NCI-H345 treated with DMSO at 0.1 percent for 48 hours (cell line): ENCODE data around the gene AQP11.
"Not testable (repeated sequence)": the region's sequence is repeated elsewhere in the genome, so short reads cannot be mapped to it uniquely, and the experiment has no call there.

Experiments used
- DNase-seq: peaks from one replicate; lab custom pipeline; 2025; ENCODE audit not compliant: unreplicated experiment; lab: John Stamatoyannopoulos, UW

Gene AQP11, protein sequence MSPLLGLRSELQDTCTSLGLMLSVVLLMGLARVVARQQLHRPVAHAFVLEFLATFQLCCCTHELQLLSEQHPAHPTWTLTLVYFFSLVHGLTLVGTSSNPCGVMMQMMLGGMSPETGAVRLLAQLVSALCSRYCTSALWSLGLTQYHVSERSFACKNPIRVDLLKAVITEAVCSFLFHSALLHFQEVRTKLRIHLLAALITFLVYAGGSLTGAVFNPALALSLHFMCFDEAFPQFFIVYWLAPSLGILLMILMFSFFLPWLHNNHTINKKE

DNA sequence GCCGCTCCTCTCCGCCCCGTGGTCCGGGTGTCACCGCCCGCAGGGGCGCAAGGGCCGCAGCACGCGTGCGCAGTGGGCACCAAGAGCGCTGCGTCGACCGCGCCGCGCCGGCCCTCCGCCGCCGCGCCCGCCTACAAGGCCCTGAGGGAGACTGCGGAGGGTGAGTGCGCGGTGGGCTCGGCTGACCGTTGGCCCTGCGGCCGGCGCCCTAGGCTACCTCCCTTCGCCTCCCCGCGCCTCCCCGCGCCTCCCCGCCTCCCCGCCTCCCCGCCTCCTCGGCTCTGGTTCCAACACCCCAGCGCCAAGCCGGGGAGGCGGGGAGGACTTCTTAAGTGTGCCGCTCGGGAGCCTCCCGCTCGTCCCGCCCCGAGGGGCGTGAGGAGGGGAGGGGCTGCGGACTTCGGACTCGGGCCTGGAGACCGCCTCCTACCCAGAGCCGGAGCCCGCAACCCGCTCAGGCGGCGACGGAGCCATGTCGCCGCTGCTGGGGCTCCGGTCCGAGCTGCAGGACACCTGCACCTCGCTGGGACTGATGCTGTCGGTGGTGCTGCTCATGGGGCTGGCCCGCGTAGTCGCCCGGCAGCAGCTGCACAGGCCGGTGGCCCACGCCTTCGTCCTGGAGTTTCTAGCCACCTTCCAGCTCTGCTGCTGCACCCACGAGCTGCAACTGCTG, at the start of gene AQP11:
AQP11 (plus strand) TSS at position 433 of the 673 bp plus-strand sequence; CDS start at position 473, 40 bp downstream.
- peak; percentile 84 for DNase-seq

DNA sequence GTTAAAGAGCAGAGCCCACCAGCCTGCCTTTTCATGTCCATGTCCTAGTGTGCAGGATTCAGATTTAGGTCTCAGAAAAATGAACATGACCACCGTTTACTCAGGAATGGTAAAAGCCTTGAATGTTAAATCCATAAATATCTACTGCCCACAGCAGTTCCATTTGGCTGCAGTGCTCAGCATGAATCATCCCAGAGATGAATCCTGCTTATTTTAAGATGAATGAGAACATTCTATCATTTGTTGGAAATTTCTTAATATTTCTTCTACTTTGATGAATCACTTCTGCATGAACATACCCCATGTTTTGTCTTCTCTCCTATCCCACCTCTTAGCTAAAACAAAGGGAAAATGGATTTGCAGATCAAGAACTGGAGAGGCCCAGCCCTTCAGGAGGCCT, 47.5 kb upstream of the AQP11 start:
- no peak for DNase-seq

DNA sequence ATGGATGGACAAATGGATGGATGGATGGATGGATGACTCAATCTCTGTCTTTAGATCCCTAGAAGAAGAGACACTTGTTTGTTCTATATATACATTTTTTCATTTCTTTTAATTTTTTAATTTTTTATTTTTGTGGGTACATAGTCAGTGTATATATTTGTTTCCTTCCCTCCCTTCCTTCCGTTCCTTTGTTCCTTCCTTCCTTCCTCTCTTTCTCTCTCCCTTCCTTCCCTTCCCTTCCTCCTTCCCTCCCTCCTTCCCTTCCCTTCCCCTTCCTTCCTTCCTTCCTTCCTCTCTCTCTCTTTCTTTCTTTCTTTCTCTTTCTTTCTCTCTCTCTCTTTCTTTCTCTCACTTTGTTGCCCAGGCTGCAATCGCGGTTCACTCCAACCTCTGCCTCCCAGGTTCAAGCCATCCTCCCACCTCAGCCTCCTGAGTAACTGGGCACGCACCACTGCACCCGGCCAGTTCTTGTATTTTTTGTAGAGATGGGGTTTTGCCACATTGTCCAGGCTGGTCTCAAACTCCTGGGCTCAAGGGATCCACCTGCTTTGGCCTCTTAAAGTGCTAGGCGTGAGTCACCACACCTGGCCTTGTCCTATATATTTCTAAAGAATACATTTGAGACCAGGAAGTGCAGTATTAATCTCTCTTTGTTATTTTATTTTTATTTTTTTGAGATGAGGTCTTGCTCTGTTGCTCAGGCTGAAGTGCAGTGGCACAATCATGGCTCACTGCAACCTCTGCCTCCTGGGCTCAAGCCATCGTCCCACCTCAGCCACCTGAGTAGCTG, 42.5 kb upstream of the AQP11 start:
- no peak for DNase-seq

DNA sequence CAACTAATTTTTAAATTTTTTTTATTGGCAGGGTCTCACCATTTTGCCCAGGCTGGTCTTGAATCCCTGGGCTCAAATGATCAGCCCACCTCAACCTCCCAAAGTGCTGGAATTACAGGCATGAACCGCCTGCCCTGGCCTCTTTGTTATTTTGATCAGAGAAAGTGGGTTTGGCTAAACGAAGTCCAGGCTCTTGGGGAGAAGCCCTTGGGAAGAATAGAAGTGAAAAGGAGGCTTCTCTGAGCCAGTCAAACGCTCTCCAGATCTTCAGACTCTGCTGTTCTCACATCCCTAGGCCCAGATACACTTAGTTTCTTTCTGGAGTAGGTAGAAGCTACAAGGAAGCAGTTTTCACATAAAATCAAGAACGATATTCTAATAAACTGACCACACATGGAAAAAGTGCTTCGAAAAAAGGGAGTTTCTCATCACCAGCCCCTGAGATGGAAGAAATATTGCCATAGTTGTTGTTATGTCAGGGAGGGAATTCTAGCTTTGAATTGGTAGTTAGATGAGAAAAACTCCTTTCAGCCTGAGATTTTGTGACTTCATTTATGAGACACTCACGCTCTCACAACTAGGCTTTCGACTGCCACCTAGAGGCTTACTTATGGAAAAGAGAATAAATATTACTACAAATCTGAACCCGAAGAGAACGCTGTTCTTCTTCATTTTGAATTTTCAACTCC, 41.7 kb upstream of the AQP11 start:
- DNase-seq = peak; percentile 42

DNA sequence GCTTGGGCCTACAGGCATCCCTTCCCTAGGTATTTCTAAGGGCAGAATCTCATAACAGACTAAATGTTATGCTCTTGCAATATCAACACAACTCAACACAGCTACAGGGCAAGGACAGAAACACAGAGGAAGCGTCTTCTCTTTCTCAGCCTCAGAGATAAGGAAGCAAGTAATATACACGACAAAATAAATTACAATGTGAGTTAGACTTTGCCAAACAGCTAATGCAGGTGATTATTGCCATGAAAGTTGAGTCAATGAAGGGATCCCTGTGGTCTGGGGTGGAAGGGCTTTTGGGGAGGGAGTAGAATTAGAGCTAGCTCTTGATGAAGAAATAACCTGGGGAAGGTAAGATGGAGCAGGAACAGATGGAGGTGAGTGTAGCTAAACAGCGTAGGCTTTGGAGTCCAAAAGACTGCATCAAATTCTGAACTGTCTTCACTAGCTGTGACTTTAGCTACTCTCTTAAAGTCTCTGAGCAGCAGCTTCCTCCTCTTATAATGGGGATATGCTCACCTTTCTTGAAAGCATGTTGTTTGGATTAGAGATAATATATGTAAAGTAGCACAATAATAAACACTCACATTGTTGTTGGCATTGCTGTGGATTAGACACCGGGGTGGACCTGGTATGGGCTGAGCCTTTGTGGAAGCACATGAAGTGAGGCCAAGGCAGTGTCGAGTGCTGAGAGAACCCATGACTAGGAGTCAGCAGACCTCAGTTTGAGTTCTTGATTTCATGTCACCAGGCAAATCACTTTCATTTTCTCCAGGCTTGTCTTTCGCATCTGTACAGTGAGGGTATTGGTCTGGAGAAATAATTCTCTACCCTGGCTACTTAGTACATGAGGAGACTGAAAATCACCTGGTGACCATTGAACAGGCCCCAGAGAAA, 41.0 kb upstream of the AQP11 start:
- no peak for DNase-seq

DNA sequence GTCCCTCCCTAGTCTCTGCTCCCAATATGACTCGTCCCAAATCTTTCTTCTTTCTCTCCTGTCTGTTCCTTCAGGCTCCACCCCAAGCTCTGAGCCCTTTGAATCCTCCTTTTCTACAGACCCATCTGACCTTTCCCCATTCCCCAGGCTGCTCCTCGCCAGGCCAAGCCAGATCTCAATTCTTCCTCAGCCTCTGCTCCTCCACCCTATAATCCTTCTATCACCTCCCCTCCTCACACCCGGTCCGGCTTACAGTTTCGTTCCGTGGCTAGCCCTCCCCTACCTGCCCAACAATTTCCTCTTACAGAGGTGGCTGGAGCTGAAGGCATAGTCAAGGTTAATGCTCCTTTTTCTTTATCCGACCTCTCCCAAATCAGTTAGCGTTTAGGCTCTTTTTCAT, 38.3 kb upstream of the AQP11 start:
- DNase-seq = not testable (repeated sequence)

DNA sequence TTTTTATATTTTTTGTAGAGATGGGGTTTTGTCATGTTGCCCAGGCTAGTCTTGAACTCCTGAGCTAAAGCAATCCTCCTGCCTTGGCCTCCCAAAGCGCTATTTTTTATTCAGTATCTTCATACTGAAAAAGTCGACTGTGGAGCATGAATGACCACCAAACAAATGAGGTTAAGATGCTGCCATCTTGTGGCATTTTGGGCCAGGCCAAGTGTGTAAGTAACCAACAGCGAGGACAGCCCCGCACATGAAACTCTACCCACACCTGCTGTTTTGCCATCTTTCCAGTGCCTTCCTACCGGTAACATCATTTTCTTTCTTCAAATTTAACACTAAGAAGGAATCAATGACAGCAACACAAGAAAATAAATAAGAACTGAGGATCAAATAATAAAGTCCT, 32.2 kb upstream of the AQP11 start:
- DNase-seq = no peak

DNA sequence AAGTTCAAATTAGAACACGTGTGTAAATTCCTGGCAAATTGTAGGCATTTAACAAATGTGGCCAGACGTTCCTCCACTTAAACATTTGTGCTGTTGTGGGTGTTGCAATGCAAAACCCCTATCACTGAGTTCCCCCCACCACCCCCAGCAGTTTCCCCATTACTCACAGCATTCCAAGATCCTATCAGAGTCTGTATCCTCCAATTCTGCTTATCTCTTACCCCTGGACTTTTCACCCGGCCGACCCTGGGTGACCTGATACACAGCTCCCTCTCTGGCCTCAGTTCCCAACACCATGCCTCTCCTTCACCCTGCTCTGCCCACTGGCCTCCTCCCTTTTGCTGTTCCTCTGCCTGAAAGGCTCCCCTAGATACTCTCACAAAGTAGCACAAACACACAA, 31.4 kb upstream of the AQP11 start:
- DNase-seq = no peak

DNA sequence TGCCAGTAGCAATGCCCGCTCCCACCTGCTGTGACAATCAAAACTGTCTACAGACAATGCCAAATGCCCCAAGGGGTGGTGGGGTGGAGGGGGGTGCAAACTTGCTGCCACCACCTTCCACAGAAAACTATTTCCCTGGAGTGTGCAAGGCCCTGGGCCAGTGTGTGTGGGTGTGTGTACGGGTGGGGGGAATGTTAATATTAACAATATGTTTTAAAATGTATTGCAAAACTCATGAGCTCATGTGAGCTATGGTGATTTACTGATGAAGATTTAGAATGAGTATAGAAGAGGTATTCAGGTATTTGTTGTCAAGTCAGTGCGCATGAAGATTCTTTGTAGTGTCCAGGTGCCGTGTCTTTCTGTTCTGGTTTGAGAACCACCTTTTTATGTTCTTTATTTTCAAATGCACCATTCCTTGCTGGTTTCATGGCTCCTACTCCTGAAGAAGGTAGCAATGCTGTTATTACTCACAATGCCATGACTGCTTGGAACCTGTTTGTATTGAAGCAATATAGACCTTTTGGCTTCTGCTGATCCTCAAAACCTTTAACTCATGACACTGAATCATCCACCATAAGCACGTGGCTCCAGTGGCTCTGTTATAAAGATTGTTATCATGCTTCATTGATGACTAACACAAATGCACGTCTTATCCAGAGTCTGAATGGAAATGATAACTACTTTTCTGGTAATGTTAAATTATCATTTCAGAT, 29.9 kb upstream of the AQP11 start:
- DNase-seq = no peak

DNA sequence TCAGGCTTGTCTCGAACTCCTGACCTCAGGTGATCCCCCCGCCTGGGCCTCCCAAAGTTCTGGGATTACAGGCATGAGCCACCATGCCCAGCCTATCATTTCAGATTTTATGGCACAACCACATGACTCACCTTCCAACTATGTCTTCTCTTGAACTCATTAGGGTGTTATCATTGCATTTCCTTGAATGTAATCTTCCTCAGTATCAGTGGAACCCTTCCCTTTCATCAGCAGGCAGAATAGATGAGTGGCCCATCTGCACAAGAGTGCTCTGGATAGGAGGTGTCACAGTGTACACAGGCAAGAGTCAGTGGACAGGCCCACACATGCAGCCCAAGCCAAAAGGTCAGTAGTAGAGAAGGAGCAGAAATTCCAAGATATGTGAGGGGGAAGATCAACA, 29.1 kb upstream of the AQP11 start:
- DNase-seq = no peak

DNA sequence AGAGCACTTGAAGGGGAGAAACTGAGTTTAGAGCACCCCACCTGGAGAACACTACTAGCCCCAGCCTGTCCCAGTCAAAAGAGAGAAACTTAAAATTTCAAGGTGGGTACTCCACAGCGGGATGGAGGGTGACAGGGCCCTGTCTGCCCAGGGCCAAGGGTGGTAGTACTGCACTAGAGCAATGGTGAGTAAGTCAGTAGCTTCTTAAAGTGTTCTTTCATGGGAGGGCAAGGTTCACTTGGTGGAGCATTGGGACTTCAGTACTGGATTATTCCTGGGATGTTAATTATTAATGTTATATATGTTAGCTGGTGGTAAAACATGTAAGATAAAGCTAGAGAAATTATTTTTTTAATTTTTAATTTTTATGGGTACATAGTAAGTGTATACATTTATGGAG, 28.5 kb upstream of the AQP11 start:
- no peak for DNase-seq

DNA sequence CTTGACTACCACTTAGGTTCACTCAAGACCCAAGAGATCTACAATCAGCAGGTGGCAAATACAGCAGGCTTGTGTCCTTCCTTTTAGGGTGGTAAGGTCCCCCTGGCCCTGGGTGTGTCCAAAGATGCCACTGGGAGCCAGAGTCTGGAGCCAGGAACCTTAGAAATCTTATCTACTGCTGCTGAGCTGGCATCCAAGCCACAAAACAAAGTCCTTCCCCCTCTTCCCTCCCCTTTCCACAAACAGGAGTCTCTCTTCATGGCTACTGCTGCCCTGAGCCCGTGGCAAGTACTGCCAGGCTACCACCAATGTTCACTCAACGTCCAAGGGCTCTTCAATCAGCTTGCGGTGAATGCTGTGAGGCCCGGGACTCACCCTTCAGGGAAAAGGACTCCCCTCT, 21.4 kb upstream of the AQP11 start:
- DNase-seq = no peak

DNA sequence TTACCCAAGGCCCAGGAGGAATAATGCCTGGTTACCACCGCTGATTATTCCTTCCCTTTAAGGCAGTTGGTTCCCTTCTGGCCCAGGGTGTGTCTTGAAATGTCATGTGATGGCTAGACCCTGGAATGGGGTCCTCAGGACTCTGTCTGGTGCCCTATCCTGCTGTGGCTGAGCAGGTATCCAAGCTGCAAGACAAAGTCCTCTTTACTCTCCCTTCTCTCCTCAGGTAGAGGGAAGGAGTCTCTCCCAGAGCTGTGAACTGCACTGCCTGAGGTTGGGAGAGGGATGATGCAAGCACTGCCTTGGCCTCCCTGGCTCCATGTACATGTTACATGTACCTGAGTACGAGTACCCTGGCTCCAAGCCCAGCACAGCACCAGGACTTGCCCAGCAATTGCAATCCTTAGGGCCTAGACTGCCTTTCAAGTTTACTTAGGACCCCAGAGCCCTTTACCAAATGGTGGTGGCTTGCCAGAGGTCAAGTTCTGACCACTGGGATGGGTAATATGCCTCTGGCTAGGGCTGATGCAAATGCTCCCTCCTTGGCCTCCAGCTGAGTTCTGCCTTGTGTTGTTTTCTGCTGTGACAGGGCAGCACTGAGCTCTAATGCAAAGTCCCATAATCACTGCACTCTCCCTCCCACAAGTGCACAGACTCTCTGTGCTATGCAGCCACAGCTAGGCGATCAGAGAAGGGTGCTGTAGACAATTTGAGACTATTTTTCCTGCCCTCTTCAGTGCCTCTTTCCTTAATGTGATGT, 20.7 kb upstream of the AQP11 start:
- no peak for DNase-seq

DNA sequence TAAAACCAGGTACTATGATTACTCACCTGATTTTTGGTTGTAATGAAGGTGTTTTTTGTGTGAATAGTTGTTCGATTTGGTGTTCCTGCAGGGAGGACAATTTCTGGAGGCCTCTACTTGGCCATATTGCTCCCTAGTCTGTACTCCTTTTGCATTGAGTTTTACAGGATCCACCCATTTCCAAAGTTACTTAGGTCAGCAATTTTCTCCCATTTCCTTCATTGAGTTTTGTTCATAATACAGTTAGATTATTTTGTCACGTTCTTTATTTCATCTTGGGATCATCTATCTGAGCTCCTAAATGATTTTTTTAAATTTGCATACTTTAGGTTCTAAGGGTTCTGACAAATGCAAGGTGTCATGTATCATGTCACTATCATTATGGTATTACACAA, 20.1 kb upstream of the AQP11 start:
- DNase-seq = no peak

DNA sequence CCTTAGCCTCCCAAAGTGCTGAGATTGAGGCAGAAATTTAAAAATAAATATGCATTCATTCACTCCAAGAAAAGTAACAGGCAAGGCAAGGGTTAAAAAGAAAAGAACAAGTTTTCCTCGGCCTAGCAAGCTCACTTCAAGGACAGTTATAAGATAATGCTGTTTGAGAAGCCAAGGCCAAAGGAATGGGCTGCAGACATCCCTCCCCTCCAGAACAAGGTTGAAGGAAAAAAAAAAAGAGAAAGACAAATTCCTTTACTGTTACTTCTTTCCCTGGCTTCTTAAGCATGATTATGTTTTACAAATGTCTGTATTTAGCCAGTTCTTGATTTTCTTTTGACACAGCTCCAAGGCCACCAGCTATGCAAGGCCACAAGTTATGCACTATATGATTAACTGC, 18.9 kb upstream of the AQP11 start:
- not testable (repeated sequence) for DNase-seq

DNA sequence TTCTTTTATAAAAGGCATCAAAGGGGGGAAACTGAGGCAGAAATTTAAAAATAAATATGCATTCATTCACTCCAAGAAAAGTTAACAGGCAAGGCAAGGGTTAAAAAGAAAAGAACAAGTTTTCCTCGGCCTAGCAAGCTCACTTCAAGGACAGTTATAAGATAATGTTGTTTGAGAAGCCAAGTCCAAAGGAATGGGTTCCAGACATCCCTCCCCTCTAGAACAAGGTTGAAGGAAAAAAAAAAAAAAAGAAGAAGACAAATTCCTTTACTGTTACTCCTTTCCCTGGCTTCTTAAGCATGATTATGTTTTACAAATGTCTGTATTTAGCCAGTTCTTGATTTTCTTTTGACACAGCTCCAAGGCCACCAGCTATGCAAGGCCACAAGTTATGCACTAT, 14.3 kb upstream of the AQP11 start:
- DNase-seq = not testable (repeated sequence)

DNA sequence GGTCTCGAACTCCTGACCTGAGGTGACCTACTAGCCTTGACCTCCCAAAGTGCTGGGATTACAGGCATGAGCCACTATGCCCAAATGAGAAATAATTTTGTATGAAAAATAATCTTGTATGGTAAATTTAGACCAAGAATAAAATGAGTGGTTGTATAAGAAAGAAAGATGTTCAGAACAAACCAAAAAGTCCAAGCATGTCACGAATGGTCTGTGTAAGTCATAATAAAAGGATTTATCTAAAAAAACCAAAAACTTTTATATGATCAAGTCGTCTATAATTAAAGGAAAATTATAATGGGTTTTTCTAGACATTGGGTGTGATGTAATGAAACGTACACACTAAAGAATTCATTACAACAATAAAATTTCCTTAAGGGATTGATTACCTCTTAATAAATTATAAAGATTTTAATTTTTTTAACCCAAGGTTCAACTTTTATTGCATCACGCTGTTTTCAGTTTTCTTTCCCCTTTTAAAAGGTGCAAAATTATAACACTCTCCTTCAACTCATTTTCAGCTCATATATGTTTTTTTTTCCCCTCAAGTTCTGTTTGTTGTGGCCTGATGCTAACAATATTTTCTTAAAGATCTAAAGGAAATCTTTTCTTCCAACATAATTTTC, 8.9 kb upstream of the AQP11 start:
- DNase-seq = no peak

DNA sequence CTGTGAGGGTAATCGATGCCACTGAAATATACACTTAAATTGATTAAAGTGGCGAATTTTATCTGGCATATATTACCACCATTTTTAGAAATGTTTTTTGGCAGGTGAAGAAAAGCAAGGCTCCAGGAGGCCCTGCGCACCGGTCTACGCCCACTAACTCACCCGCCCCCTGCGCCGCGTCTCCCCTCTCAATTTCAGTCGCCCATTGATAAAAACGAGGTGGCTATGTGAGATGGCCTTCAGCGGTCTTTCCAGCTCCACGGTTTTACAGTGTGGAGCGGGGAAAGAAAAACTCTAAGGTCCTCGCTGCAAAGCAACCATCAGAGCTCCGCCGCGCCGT, 602 bp upstream of the AQP11 start:
- DNase-seq = no peak
